Activated CD4-positive, alpha-beta T cell treated with anti-CD3 and anti-CD28 coated beads, Interleukin-2, amount 50 U/mL, for 16 hours (primary cell): ENCODE data around the gene TXNRD1.
A peak's percentile ranks its signal among the peaks of the same experiment; 100 is the strongest.

Experiments used
- DNase-seq: peaks from one replicate; pipeline ENCODE4 v3.0.0-alpha.2; 2020

TXNRD1 gene

GRCh38 chr12:104353012-104353981, 137.7 kb downstream of the TXNRD1 start:
- no peak for DNase-seq

DNA sequence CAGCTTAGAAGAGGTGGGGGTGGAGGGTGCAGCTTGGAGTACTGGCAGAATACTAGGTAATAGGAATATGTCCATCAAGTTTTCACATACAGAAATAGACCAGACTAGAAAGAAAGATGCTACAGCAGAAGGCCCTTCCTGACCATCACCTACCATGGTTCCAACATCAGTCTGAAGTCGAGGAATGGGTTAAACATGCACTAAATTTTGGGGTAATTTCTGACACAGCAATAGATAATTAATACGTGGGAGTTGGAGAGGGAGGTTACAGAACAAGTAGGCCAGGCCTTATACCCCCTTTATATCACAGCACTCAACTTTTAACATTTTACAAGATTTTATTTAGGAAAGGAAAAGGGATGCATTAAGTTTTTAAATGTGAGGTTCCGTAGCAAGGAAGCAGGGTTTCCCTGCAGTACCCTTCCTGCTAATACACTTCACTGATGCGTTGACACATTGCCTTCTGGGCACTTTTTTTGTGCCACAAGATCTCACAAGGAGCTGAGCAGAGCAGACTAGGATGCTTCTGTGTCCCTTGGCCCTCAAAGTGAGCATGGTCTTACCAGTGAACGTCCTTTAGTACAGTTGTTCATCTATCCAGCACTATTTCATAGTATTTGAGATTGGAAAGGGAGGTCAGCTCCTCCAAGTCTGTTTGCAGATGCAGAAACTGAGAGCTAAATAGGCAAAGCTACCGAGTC, 138.7 kb downstream of the TXNRD1 start:
- no peak for DNase-seq

GRCh38 chr12:104354868-104355570, 139.4 kb downstream of the TXNRD1 start:
- no peak for DNase-seq

DNA sequence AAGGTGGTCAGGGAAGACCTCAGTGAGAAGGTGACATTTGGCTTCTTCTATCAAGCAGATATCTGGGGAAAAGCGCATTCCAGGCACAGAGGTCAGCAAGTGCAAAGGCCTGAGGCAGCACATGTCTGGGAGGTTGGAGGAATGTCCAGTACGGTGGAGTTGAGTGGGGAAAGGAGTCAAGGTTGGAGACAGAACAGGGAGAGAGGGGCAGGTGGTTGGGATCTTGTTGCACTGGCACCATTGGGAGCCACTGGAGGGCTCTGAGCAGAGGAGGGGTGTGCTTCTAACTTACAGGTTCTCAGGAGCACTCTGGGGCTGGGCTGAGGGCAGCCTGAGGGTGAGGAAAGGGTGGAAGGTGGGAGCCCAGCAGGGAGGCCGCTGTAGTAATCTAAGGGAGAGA, 140.1 kb downstream of the TXNRD1 start:
- no peak for DNase-seq

- DNase-seq, result no peak
Measured at GRCh38 chr12:104356231-104357115, 140.9 kb downstream of the TXNRD1 start.

DNA sequence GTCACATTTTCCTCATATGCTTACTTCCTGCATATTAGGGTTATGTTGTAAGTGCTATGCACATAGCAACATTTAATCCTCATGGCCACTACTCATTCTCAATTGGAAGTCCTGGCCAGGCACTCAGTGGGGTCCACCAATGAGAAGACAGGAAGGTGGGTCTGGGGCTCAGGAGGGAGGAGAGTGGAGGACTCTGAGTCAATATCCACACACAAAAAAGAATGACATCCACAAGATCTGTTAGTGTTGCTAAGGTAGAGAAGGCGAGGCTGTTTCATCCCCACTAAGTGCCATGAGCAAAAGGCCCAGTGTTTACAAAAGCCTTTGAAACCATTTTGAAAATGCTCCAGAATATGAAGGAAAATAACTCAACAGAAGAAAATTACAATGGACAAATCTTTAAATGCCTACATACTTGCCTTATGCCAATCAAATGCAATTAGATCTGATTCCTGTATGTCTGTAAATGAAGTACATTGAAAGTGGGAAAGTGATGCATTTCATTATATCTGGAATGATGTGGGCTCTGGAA, 141.9 kb downstream of the TXNRD1 start:
- DNase-seq, result no peak

GRCh38 chr12:104358353-104359003, 142.9 kb downstream of the TXNRD1 start:
- DNase-seq, result peak; percentile 68

- no peak for DNase-seq
Measured at GRCh38 chr12:104359216-104359615, 143.6 kb downstream of the TXNRD1 start.

DNA sequence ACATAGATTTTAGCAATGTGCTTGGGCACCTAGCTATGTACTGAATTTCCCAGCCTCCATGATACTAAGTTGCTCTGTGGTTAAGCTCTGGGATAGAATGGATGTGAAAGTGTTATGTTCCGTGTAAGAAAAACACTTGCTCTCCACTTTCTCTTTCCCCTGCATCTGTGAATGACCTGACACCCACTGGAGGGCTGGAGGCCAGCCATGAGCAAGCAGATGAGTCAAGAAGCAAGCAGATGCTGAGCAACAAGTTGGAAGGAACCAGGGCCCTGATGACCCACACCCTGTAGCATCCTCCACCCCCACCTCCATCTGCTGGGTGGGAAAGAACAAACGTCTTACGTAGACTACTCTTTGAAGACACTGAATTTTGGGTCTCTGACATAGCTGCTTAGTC, 144.6 kb downstream of the TXNRD1 start:
- DNase-seq, result no peak

DNA sequence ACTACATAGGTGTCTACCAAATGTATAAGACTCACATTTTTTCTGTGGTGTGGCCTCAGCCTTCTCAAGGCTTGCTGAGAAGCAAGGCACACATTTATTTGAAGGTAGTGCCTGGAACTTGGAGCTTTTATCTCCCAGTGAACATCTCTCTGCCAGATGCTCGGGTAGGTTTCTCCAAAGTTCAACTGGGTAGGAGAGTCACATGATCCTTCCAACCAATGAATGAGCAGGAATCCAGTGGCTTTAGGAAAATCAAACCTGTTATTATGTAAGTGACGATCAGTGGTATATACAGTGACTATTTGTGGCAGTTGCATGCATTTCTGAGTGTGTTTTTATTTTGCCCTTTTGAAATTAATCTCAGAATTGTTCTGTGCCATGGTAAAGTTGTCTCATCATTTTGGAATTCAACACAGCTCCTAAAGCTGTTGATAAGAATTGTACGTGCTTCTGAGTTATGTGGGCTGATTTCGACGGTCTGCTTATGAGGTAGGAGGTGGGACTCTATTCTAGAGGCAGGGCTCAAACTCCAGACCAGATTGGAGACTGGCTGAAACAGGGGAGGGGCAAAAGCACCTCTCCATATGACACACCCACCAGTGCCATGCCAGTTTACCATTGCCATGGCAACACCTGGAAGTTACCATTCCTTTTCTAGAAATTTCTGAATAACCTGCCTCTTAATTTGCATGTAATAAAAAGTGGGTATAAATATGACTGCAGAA, 145.6 kb downstream of the TXNRD1 start:
- no peak for DNase-seq

GRCh38 chr12:104365921-104366410, 150.4 kb downstream of the TXNRD1 start:
- no peak for DNase-seq

DNA sequence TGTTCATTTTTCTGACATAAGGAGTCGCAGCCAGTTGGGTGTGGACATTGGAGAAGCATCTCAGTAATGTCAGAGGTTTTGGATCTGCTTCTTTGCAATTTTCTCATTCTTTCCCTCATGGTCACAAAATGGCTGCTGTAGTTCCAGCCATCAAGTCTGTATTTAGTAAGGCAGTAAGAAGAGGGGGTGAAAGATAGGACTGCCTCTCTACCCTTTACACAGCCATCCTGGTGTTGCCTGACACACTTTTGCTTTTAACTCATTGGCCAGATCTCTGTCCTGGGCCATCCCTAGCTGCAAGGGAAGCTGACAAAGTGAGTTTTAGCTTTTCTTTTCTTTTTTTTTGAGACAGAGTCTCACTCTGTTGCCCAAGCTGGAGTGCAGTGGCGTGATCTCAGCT, 154.1 kb downstream of the TXNRD1 start:
- DNase-seq, result no peak

GRCh38 chr12:104371043-104371870, 155.7 kb downstream of the TXNRD1 start:
- DNase-seq, result no peak

GRCh38 chr12:104372061-104372720, 156.6 kb downstream of the TXNRD1 start:
- DNase-seq, result peak; percentile 47

DNA sequence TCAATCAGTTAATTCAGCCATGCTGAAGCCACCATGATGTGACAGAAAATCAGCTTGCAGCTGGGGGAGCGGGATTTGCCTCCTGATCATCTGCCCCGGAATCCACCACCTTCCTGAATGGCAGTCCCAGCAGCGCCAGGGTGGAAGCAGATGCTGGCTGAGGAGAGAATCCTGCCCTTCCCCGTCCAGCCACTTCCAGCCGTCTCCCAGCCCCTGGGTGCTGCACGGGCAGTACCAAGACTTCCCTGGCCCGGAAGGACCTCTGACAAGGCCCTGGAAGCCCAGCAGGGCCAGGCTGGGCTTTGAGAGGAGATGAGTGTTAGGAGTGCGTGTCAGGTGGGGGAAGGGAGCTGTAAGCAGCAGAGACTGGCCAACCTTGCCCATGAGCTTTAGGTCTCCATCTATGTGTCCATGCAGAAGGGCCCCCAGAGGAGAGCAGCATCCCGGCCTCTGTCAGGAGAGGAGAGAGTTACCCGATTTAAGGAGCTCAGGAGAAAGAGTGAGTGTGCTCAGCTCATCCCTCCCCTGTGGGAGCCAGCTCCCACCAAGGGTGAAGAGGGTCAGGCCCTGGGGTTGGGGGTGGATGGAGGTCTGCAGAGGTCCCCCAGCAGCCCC, 157.2 kb downstream of the TXNRD1 start:
- DNase-seq, result no peak

DNA sequence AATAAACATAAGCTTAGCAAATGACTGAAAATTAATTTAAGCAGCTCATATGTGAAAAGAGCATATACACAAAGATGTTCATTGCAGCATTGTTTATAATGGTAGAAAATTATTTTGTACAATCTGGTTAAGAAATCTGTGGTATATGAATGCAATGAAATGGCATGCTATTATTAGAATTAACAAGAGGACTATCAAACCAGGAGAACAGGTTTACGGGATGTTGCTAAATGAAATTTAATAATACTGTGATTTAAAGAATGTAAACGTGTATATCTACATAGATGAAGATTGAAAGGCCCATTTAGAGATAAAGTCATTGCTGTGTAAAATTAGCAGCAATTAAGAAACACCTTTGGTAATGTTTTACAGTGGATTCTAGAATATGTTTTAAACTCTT, 158.5 kb downstream of the TXNRD1 start:
- DNase-seq, result no peak

GRCh38 chr12:104374806-104375205, 159.2 kb downstream of the TXNRD1 start:
- no peak for DNase-seq

GRCh38 chr12:104375775-104376174, 160.2 kb downstream of the TXNRD1 start:
- DNase-seq, result no peak
